ENCODE data around the gene NAA80.

The NAA80 gene

GRCh38 chr3:50298836-50299637, at the start of gene NAA80, which contains the start of gene HYAL3:
NAA80 (minus strand) TSS chr3:50299405; CDS start chr3:50297463, 1,942 bp downstream.
HYAL3 (minus strand) TSS chr3:50299405; CDS start chr3:50295602, 3,803 bp downstream.
- DNase-seq, result peak; percentile 89

GRCh38 chr3:50347187-50347813, 48.1 kb upstream of the NAA80 start:
- peak; percentile 49 for DNase-seq

- DNase-seq, result peak; percentile 28
These were observed 46.5 kb upstream of the NAA80 start, which contains the start of gene ZMYND10 for GRCh38 chr3:50345586-50346234. ZMYND10 (minus strand) TSS chr3:50345732; CDS start chr3:50345579, 153 bp downstream.

GRCh38 chr3:50345008-50345407, 45.8 kb upstream of the NAA80 start:
- no peak for DNase-seq

GRCh38 chr3:50342813-50343633, 43.8 kb upstream of the NAA80 start:
- no peak for DNase-seq

- no peak for DNase-seq
These were observed 42.9 kb upstream of the NAA80 start for GRCh38 chr3:50341996-50342650.

- DNase-seq, result no peak
These were observed 42.3 kb upstream of the NAA80 start for GRCh38 chr3:50341537-50341936.

GRCh38 chr3:50340448-50341329, 41.5 kb upstream of the NAA80 start, which contains the start of gene RASSF1:
RASSF1 (minus strand) TSS chr3:50340836; CDS start chr3:50340805, 31 bp downstream.
- DNase-seq, result no peak

GRCh38 chr3:50340147-50340447, 40.9 kb upstream of the NAA80 start:
- no peak for DNase-seq

- DNase-seq, result no peak
These were observed 40.4 kb upstream of the NAA80 start for GRCh38 chr3:50339485-50340146.

- no peak for DNase-seq
These were observed 39.8 kb upstream of the NAA80 start for GRCh38 chr3:50338965-50339364.

GRCh38 chr3:50337175-50337861, 38.1 kb upstream of the NAA80 start:
- peak; percentile 93 for DNase-seq

- DNase-seq, result no peak
These were observed 37.4 kb upstream of the NAA80 start for GRCh38 chr3:50336452-50337174.

GRCh38 chr3:50334339-50335075, 35.3 kb upstream of the NAA80 start:
- no peak for DNase-seq

GRCh38 chr3:50333744-50334328, 34.6 kb upstream of the NAA80 start:
- DNase-seq, result no peak

- no peak for DNase-seq
These were observed 32.2 kb upstream of the NAA80 start for GRCh38 chr3:50331364-50331907.

- no peak for DNase-seq
These were observed 31.1 kb upstream of the NAA80 start for GRCh38 chr3:50330330-50330729.
